ENCODE measurements around the gene FRMPD3.

The FRMPD3 gene

DNA sequence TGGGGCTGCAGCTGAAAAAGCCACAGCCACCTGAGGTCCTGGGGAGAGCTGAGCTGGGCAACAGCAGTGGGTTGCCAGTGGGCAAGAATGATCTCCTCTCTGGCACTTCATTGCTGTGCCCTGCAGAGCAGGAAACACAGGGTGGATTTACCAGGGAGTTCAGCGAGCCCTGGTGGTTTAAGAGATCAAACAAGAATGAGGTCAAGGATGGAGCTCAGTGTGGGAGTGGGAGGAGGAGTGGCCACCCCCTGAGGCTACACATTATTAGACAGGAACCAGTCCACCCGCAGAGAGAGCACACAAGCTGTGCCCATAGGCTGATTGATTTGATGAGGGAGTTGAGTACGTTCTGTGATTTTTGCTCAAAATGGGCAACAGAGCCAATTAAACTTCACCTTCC is 47.3 kb downstream of the FRMPD3 start:
- TF ChIP-seq, protein P1, sequence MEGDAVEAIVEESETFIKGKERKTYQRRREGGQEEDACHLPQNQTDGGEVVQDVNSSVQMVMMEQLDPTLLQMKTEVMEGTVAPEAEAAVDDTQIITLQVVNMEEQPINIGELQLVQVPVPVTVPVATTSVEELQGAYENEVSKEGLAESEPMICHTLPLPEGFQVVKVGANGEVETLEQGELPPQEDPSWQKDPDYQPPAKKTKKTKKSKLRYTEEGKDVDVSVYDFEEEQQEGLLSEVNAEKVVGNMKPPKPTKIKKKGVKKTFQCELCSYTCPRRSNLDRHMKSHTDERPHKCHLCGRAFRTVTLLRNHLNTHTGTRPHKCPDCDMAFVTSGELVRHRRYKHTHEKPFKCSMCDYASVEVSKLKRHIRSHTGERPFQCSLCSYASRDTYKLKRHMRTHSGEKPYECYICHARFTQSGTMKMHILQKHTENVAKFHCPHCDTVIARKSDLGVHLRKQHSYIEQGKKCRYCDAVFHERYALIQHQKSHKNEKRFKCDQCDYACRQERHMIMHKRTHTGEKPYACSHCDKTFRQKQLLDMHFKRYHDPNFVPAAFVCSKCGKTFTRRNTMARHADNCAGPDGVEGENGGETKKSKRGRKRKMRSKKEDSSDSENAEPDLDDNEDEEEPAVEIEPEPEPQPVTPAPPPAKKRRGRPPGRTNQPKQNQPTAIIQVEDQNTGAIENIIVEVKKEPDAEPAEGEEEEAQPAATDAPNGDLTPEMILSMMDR (IDR thresholded peaks at IDR 0.05) = no peak
- DNase-seq = no peak
- intact Hi-C loops (cut with DNase I; ENCODE audit: low total_unique reads) = no loop called here
- Histone ChIP-seq H3K4me3 (no peak overlapping the region), H3K4me1 (no peaks in the 10 kb centered on the region), H3K27me3 (no peaks in the 10 kb centered on the region), H3K36me3 (no peaks in the 10 kb centered on the region), H3K27ac (no peak overlapping the region), H3K9me3 (no peaks in the 10 kb centered on the region)
